GM12878 (cell line): Measurements from ENCODE around the gene ZP2.

Source experiments
- ASH2L ChIP-seq: fragments of 300-600, 200-600 bp; sonication (generic); IDR thresholded peaks from 2 replicates; pipeline ENCODE4 v1.6.1; 2017; ENCODE audit warnings: low read depth, mild to moderate bottlenecking, borderline replicate concordance
- ESRRA ChIP-seq: IDR thresholded peaks from 2 replicates; pipeline ENCODE4 v1.6.1; 2012; ENCODE audit warnings: mild to moderate bottlenecking, low read length, improper control_type of control experiment
- JUNB ChIP-seq: IDR thresholded peaks from 2 replicates; pipeline ENCODE4 v1.6.1; 2016; ENCODE audit warnings: antibody characterized with exemption, mild to moderate bottlenecking
- POLR2A ChIP-seq: IDR thresholded peaks from 2 replicates; pipeline ENCODE4 v1.6.1; 2011; ENCODE audit warnings: low read depth, mild to moderate bottlenecking, low read length
- TF ChIP-seq, protein P1 (sequence below), 3 experiments: IDR thresholded peaks in 2 of 3; conservative IDR thresholded peaks in 1 of 3; 2 replicates each; pipeline ENCODE4 v1.5.1; 2011; ENCODE audit warnings: low read depth in 3 of 3, low read length in 3 of 3, mild to moderate bottlenecking in 3 of 3, control low read depth in 2 of 3, moderate library complexity in 2 of 3, inconsistent platforms in 1 of 3, mixed read lengths in 1 of 3; ENCODE audit not compliant: control insufficient read depth in 2 of 3, insufficient read depth in 1 of 3; ENCODE audit errors: extremely low read depth in 1 of 3

GRCh38 chr16:21219551-21219950 lies 8.2 kb upstream of the ZP2 start:
- TF ChIP-seq ESRRA (no peak), POLR2A (no peak), ASH2L (no peak), JUNB (no peak)
- TF ChIP-seq, protein P1, sequence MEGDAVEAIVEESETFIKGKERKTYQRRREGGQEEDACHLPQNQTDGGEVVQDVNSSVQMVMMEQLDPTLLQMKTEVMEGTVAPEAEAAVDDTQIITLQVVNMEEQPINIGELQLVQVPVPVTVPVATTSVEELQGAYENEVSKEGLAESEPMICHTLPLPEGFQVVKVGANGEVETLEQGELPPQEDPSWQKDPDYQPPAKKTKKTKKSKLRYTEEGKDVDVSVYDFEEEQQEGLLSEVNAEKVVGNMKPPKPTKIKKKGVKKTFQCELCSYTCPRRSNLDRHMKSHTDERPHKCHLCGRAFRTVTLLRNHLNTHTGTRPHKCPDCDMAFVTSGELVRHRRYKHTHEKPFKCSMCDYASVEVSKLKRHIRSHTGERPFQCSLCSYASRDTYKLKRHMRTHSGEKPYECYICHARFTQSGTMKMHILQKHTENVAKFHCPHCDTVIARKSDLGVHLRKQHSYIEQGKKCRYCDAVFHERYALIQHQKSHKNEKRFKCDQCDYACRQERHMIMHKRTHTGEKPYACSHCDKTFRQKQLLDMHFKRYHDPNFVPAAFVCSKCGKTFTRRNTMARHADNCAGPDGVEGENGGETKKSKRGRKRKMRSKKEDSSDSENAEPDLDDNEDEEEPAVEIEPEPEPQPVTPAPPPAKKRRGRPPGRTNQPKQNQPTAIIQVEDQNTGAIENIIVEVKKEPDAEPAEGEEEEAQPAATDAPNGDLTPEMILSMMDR (IDR thresholded peaks at IDR 0.05 in 2 of 3, conservative IDR thresholded peaks at IDR 0.05 in 1 of 3; ENCODE audit: control insufficient read depth in 2 of 3, extremely low read depth in 1 of 3, insufficient read depth in 1 of 3, low read depth in 3 of 3, low read length in 3 of 3) = no peak
